GM20000 (cell line): ENCODE measurements around the gene SLC39A3.

Source experiments
- DNase-seq: peaks from one replicate; pipeline ENCODE4 v3.0.0; 2012; ENCODE audit warnings: low spot score
- TF ChIP-seq, protein P1 (sequence below): IDR thresholded peaks from 2 replicates; pipeline ENCODE4 v1.5.1; 2012; ENCODE audit warnings: mild to moderate bottlenecking, control low read depth; ENCODE audit errors: extremely low read depth, missing control alignments

SLC39A3 gene

DNA sequence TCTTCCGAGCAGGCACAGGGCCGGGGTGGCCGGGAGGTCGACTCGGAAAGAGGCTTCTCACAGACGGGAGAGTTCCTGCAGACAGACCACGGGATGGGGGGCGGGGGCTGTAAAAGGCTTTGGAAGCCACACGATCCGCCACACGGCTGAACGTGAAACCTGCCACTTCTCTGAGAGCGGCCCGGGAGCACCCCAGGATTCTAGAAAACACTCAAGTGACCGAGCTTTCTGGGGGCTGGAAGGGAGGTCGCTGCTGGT, 15.6 kb upstream of the SLC39A3 start:
- TF ChIP-seq, protein P1, sequence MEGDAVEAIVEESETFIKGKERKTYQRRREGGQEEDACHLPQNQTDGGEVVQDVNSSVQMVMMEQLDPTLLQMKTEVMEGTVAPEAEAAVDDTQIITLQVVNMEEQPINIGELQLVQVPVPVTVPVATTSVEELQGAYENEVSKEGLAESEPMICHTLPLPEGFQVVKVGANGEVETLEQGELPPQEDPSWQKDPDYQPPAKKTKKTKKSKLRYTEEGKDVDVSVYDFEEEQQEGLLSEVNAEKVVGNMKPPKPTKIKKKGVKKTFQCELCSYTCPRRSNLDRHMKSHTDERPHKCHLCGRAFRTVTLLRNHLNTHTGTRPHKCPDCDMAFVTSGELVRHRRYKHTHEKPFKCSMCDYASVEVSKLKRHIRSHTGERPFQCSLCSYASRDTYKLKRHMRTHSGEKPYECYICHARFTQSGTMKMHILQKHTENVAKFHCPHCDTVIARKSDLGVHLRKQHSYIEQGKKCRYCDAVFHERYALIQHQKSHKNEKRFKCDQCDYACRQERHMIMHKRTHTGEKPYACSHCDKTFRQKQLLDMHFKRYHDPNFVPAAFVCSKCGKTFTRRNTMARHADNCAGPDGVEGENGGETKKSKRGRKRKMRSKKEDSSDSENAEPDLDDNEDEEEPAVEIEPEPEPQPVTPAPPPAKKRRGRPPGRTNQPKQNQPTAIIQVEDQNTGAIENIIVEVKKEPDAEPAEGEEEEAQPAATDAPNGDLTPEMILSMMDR = no peak
- DNase-seq = no peak

DNA sequence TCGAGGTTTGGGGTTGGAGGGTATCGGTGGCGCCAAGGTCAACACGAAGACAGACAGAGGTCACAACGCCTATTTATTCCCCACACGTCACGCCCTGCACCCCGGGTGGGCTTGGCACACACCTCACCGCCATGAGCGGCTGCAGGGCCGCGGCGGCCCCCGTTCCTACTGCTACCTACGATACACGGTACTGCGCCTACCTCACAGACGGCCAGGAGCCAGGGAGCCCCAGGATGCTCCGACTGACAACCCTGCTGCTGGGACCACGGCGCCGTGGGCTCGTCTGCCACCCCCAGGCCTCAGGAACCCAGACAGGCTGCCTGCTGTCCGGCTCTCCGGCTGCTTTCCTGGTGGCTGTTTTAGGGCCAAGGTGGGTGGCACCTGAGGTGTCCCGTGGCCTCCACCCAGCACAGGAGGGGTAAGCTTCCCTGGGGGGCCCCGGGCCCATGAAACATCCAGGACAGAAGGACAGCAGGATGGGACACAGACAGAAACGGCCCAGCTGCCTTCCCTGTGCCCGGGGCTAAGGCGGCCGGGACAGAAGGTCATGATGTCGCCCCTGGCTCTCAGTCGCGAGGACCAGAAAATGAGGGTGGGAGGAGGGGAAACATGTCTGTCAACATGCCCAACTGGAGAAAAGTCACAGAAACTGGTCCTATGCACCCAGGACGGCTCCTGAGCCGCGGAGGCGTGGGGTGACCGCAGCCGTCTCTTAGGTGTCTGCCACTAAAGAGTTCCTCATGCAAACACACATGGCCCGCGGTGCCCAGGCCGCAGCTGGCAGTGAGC, 15.0 kb upstream of the SLC39A3 start:
- DNase-seq = no peak
- TF ChIP-seq, protein P1 = no peak

DNA sequence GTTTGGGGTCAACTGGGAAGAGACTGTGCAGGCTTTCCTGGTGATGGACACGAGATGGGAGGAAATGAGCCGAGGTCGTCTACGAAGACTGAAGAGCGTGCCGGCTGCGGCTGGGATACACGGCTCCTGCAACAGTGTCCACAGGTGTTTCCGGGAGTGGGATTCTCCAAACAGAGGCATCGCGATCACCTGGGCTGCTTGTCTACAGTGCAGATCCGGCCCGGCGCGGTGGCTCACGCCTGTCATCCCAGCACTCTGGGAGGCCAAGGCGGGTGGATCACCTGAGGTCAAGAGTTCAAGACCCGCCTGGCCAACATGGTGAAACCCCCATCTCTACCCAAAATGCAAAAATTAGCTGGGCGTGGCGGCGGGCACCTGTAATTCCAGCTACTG, 11.6 kb upstream of the SLC39A3 start:
- DNase-seq = no peak
- TF ChIP-seq, protein P1 = no peak

DNA sequence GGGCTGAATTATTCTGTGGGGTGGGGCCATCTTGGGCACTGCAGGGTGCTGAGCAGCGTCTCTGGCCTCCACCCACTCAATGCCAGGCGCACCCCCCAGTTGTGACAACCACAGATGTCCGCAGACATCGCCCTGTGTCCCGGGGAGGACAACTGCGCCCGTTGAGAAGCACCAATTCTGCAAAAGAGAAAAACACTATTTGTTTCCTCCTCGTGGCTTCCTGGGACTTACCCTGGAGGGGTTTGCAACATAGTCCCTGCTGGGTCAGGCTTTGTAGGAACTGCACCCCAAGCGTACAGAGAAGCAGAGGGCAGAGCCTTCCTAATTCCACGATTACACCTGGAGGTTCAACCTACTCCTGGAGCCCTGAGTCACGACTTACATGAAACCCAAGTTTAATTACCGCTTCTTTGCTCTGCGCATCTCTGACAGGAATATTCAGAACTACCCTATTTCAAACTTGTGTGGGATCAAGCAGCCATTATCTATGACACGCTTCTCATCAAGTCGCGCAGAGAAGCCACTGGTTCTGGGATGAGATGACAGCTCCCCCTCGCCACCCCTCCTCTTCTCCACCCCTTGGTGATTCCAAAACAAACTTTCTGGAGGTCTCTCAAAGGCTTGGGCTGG, 11.1 kb upstream of the SLC39A3 start:
- TF ChIP-seq, protein P1 = no peak
- no peak for DNase-seq

DNA sequence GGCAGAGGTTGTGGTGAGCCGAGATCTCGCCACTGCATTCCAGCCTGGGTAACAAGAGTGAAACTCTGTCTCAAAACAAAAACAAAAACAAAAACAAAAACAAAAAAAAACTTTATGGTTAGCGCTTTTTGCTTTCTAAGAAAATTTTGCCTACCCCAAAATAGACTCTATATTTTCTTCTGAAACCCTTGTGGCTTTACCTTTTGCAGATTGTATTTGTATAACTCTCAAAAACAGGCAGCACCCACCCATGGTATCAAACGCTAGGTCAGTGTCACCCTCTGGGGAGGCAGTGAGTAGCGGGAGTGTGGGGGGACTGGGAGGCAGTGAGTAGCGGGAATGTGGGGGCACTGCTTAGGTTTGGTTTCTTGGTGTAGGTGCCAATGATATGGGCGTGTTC, 7.5 kb upstream of the SLC39A3 start:
- DNase-seq = no peak
- TF ChIP-seq, protein P1 = no peak

GRCh38 chr19:2744113-2744512, 4.3 kb upstream of the SLC39A3 start:
- TF ChIP-seq, protein P1 = no peak
- DNase-seq = no peak

GRCh38 chr19:2743099-2743498, 3.3 kb upstream of the SLC39A3 start:
- TF ChIP-seq, protein P1 = no peak
- no peak for DNase-seq
